ENCODE results near the gene EDEM3.

EDEM3 gene

GRCh38 chr1:184664661-184665060 lies 90.0 kb downstream of the EDEM3 start:
- H3K4me3 ChIP-seq (ENCODE audit: low read depth, low read length): no peak overlapping the region; the same call in 1 of the 2 replicates
- DNase-seq (ENCODE audit: low read depth): no peak
- TF ChIP-seq, protein P1, sequence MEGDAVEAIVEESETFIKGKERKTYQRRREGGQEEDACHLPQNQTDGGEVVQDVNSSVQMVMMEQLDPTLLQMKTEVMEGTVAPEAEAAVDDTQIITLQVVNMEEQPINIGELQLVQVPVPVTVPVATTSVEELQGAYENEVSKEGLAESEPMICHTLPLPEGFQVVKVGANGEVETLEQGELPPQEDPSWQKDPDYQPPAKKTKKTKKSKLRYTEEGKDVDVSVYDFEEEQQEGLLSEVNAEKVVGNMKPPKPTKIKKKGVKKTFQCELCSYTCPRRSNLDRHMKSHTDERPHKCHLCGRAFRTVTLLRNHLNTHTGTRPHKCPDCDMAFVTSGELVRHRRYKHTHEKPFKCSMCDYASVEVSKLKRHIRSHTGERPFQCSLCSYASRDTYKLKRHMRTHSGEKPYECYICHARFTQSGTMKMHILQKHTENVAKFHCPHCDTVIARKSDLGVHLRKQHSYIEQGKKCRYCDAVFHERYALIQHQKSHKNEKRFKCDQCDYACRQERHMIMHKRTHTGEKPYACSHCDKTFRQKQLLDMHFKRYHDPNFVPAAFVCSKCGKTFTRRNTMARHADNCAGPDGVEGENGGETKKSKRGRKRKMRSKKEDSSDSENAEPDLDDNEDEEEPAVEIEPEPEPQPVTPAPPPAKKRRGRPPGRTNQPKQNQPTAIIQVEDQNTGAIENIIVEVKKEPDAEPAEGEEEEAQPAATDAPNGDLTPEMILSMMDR (IDR thresholded peaks at IDR 0.05; ENCODE audit: low read depth, low read length, missing control alignments): no peak

- TF ChIP-seq, protein P1 (IDR thresholded peaks at IDR 0.05; ENCODE audit: low read depth, low read length, missing control alignments): peak; percentile 96
- DNase-seq (ENCODE audit: low read depth): peak; percentile 33
- H3K4me3 ChIP-seq (ENCODE audit: low read depth, low read length): peak overlapping the region; percentile 41
Measured at GRCh38 chr1:184664042-184664660, 90.5 kb downstream of the EDEM3 start.

GRCh38 chr1:184661801-184662200 lies 92.9 kb downstream of the EDEM3 start:
- no peak overlapping the region for H3K4me3 ChIP-seq (ENCODE audit: low read depth, low read length)
- TF ChIP-seq, protein P1 (IDR thresholded peaks at IDR 0.05; ENCODE audit: low read depth, low read length, missing control alignments): no peak
- DNase-seq (ENCODE audit: low read depth): no peak

DNA sequence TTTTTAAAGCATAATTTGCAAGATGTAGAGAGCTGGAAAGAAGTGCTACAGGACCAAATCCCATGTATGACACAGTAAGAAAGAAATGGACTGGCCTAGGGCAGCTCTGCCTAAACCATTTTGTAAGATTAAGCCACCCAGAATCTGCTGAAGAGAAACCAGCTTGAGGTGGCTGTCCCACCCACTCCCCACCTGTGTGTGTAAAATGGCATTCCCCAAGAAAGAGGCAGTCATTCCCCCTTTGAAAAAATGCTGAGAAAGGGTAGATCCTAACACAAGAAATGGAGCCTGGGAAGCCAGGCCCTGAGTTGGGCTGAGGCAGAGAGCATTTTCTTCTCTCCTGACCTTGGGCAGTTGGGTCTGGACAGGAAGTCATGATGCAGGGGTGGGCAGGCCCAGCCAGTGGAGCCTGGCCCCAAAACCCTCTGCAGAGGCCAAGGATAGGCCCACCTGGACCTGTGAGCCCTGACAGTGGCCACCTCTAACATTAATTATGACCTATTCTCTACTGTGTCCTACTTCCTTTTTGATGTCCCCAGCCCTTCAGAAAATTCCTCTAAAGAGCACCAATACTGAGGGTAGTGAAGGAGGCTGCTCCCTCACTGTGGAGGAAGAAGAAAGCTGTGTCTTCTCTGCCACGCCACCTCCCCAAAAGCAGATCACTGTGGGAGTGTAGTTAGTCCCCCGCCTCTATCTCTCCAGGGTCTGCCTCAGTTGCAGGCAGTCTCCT lies 94.0 kb downstream of the EDEM3 start:
- H3K4me3 ChIP-seq (ENCODE audit: low read depth, low read length): no peak overlapping the region
- no peak for DNase-seq (ENCODE audit: low read depth)
- TF ChIP-seq, protein P1 (IDR thresholded peaks at IDR 0.05; ENCODE audit: low read depth, low read length, missing control alignments): no peak

- DNase-seq (ENCODE audit: low read depth): no peak
- H3K4me3 ChIP-seq (ENCODE audit: low read depth, low read length): no peak overlapping the region
- TF ChIP-seq, protein P1 (IDR thresholded peaks at IDR 0.05; ENCODE audit: low read depth, low read length, missing control alignments): no peak
Measured at GRCh38 chr1:184658055-184658454, 96.6 kb downstream of the EDEM3 start.

DNA sequence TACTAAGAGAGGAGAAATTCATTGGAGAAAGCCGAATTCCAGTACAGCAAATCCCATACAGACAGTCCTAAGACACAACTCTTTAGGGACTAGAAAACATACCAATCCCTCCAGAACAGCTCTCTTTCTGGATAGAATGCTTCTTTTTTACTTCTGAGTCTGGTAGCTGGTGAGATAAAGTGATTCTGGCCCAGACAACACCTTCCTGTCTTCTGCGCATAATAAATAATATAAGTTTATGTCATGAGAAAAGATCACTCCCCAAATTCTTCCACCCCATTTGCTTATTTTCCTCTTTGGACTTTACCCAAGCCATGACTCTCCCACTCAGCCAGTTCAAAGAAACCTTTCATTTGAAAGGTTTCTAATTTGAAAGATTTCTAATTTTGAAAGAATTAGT lies 98.4 kb downstream of the EDEM3 start:
- DNase-seq (ENCODE audit: low read depth): no peak
- no peak overlapping the region for H3K4me3 ChIP-seq (ENCODE audit: low read depth, low read length)
- TF ChIP-seq, protein P1 (IDR thresholded peaks at IDR 0.05; ENCODE audit: low read depth, low read length, missing control alignments): no peak
